Subcutaneous preadipocyte (primary cell): ENCODE data around the gene CYP4F3. TPM values are rescaled to one million over a fixed set of nuclear protein-coding genes. Genes with fewer than 3 reads are reported as not detected.

Experiments used
- small RNA-seq: library from RNA; depleted of rRNA; stranded (forward); fragments of <200 nt; gene quantifications from one replicate; pipeline ENCODE3, GENCODE V24; 2012
- total RNA-seq: library from RNA; depleted of rRNA; stranded (reverse); fragments of >200 nt; gene quantifications from 2 replicates; pipeline ENCODE4 v1.2.3, GENCODE V29; 2012

CYP4F3 gene, protein sequence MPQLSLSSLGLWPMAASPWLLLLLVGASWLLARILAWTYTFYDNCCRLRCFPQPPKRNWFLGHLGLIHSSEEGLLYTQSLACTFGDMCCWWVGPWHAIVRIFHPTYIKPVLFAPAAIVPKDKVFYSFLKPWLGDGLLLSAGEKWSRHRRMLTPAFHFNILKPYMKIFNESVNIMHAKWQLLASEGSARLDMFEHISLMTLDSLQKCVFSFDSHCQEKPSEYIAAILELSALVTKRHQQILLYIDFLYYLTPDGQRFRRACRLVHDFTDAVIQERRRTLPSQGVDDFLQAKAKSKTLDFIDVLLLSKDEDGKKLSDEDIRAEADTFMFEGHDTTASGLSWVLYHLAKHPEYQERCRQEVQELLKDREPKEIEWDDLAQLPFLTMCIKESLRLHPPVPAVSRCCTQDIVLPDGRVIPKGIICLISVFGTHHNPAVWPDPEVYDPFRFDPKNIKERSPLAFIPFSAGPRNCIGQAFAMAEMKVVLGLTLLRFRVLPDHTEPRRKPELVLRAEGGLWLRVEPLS
- total RNA-seq: not detected in 2 replicates

GRCh38 chr19:15640294-15640903 is at the start of gene CYP4F3:
TSS of gene CYP4F3 (plus strand) at chr19:15640897. CDS start at chr19:15641416, 519 bp downstream.

DNA sequence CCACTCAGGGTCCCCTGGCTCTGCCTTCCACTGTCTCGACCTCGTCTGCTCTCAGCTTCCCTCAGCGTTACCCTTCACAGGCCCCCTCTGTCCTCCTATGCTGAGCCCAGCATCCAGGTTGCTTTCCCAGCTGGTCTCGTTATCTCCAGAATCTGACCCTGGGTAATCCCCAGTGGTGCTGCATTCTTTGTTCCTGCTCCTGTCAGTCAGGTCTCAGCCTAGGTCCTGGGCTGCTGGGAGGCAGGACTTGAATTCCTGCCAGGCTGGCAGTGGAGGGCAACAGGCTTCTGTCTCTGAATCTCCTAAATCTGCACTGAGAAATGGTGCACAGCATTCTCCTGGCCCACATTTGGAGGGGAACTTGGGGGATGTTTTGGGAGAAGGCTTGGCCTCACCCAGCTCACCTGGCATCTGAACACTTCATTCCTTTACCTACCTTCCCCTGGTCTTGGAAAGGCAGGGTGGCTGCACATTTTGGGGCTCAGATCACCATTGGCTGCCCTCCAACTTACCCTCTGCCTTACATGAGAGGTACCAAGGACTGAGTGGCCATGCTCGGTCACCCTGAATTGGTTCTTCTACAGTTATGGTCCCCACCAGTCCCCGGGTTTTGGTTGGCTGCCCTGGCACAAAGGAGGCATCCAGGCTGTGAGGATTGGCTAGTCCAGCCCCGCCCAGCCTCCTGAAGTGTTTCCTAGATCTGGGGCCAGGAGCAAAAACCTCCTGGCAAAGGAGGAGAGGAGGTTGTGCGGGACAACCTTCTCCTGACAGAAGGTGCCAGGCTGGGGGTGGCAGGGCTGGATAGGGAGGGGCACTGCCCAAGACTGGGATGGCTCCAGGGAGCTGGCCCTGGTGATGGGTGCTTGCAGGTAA is 26.0 kb upstream of the CYP4F3 start, which contains the start of gene CYP4F8:
Gene CYP4F8, plus strand, starts transcription at position 712 of the 873 bp plus-strand sequence. CDS start 399 bp downstream, outside the sequence.

DNA sequence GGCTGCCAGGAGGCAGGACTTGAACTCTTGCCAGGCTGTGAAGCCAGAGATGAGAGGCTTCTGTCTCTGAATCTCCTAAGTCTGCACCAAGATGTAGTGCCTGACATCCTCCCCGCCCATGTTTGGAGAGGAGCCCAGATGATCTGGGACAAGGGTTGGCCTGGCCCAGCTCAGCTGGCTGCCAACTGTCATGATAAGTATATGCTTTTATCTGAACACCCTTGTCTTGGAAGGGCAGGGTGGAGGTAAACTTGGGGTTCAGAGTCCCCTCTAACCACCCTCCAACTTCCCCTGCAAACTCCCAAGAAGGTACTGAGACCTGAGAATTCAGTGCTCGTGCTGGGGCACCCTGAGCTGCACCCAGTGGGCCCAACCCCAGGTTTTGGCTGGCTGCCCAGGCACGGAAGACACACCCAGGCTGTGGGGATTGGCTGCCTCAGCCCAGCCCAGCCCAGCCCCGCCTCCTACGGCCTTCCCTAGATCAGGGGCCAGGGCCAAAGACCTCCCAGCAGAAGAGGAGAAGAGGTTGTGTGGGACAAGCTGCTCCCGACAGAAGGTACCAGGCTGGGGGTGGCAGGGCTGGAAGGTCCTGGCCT is 32.0 kb downstream of the CYP4F3 start, which contains the start of gene CYP4F12:
Gene CYP4F12, plus strand, starts transcription at position 508 of the 596 bp plus-strand sequence. CDS start 443 bp downstream, outside the sequence.

Small RNAs within 50 kb of the gene (small RNA-seq; reads per million reads assigned to genes)
- gene AD000091.1: not detected

Other genes starting within 250 kb of the CYP4F3 start
- 51.8 and 58.8 TPM in 2 replicates for gene AKAP8L, start 221.9 kb upstream of the CYP4F3 start, total RNA-seq
- 10.2 and 10.7 TPM in 2 replicates for gene WIZ, start 190.9 kb upstream of the CYP4F3 start, total RNA-seq
- not detected in 2 replicates for gene RASAL3, start 176.4 kb upstream of the CYP4F3 start, total RNA-seq
- not detected in 2 replicates for gene PGLYRP2, start 161.4 kb upstream of the CYP4F3 start, total RNA-seq
- gene CYP4F22, start 132.4 kb upstream of the CYP4F3 start, total RNA-seq: not detected in 2 replicates
- gene CYP4F8, start 25.7 kb upstream of the CYP4F3 start, total RNA-seq: not detected in 2 replicates
- gene CYP4F12, start 32.2 kb downstream of the CYP4F3 start, total RNA-seq: 0.39 and 2.6 TPM in 2 replicates
- not detected in 2 replicates for gene OR10H2, start 87.1 kb downstream of the CYP4F3 start, total RNA-seq
- gene OR10H3, start 97.1 kb downstream of the CYP4F3 start, total RNA-seq: not detected in 2 replicates
- not detected in 2 replicates for gene OR10H5, start 146.8 kb downstream of the CYP4F3 start, total RNA-seq
- gene OR10H1, start 174.8 kb downstream of the CYP4F3 start, total RNA-seq: not detected in 2 replicates